IMR-90 (cell line): ENCODE data around the gene FNDC5. TPM values are rescaled to one million over a fixed set of nuclear protein-coding genes. Genes with fewer than 3 reads are reported as not detected.

Experiments
- ATAC-seq: fragments of 200-7000 bp; cut with Tn5 transposase; 2 replicates; pipeline ENCODE4 v1.9.1; 2020; ENCODE audit warnings: low read depth, mild to moderate bottlenecking, moderate library complexity
- BruUV-seq: library from RNA; stranded (reverse); fragments of 400-500 nt; replicated peaks from 2 replicates; lab custom pipeline; 2021; lab: Mats Ljungman, UMichigan
- CTCF ChIA-PET: fragments of 300-600 bp; formaldehyde crosslinking; extraction: SDS; loops from one replicate; lab custom pipeline; 2021; ENCODE audit warnings: antibody characterized with exemption; lab: Yijun Ruan, JAX
- POLR2A ChIA-PET: fragments of 300-600 bp; sonication (Branson Sonifier 250); formaldehyde crosslinking; loops from one replicate; lab custom pipeline; 2022; ENCODE audit warnings: antibody characterized with exemption; ENCODE audit not compliant: unreplicated experiment; lab: Charles Lee
- DNase-seq: peaks from one replicate; pipeline ENCODE4 v3.0.0; 2013
- H2AFZ ChIP-seq: replicated peaks from 2 replicates; pipeline ENCODE3; 2013; ENCODE audit warnings: low read length, mild to moderate bottlenecking; ENCODE audit not compliant: poor library complexity
- H2AK5ac ChIP-seq: 2 replicates; pipeline ENCODE4 v1.6.1; 2013; ENCODE audit warnings: low read depth, low read length, inconsistent platforms
- H2AK9ac ChIP-seq: replicated peaks from 2 replicates; pipeline ENCODE3; 2013; ENCODE audit warnings: mild to moderate bottlenecking, low read depth, low read length, moderate library complexity; ENCODE audit not compliant: poor library complexity
- H2BK120ac ChIP-seq: 2 replicates; pipeline ENCODE4 v1.6.1; 2013; ENCODE audit warnings: low read depth, low read length, inconsistent platforms
- H2BK15ac ChIP-seq: 3 replicates; pipeline ENCODE4 v1.6.1; 2013; ENCODE audit warnings: low read depth, low read length, inconsistent platforms
- H2BK20ac ChIP-seq: 2 replicates; pipeline ENCODE4 v1.6.1; 2013; ENCODE audit warnings: low read depth, mild to moderate bottlenecking, inconsistent platforms, low read length, moderate library complexity
- H2BK5ac ChIP-seq: 2 replicates; pipeline ENCODE4 v1.6.1; 2013; ENCODE audit warnings: mild to moderate bottlenecking, low read depth, low read length, inconsistent platforms; ENCODE audit not compliant: poor library complexity, severe bottlenecking
- H3K14ac ChIP-seq: replicated peaks from 2 replicates; pipeline ENCODE4 v1.6.1; 2013; ENCODE audit warnings: low read depth, low read length, inconsistent platforms
- H3K18ac ChIP-seq: 2 replicates; pipeline ENCODE4 v1.6.1; 2013; ENCODE audit warnings: low read depth, low read length, control low read depth
- H3K23ac ChIP-seq: 2 replicates; pipeline ENCODE4 v1.6.1; 2013; ENCODE audit warnings: low read depth, low read length, inconsistent platforms
- H3K27ac ChIP-seq: 2 replicates; pipeline ENCODE4 v1.5.1; 2013; ENCODE audit warnings: mild to moderate bottlenecking, control low read depth, low read length; ENCODE audit not compliant: insufficient read depth
- H3K27me3 ChIP-seq: 2 replicates; pipeline ENCODE4 v1.6.1; 2013; ENCODE audit warnings: low read length; ENCODE audit not compliant: control insufficient read depth, insufficient read depth
- H3K36me3 ChIP-seq: 2 replicates; pipeline ENCODE4 v1.6.1; 2013; ENCODE audit warnings: low read length, mixed read lengths; ENCODE audit not compliant: control insufficient read depth, insufficient read depth
- H3K4ac ChIP-seq: 2 replicates; pipeline ENCODE4 v1.6.1; 2013; ENCODE audit warnings: low read depth, low read length, inconsistent platforms
- H3K4me1 ChIP-seq: 2 replicates; pipeline ENCODE4 v1.6.1; 2013; ENCODE audit warnings: low read length, mixed read lengths; ENCODE audit not compliant: control insufficient read depth, insufficient read depth
- H3K4me2 ChIP-seq: 2 replicates; pipeline ENCODE4 v1.6.1; 2013; ENCODE audit warnings: low read depth, mild to moderate bottlenecking, control low read depth, low read length, moderate library complexity
- H3K4me3 ChIP-seq: 2 replicates; pipeline ENCODE4 v1.5.1; 2013; ENCODE audit warnings: low read depth, mild to moderate bottlenecking, control low read depth, low read length, moderate library complexity; ENCODE audit not compliant: insufficient read depth
- H3K56ac ChIP-seq: 2 replicates; pipeline ENCODE4 v1.6.1; 2013; ENCODE audit warnings: low read length, inconsistent platforms; ENCODE audit not compliant: insufficient read depth; ENCODE audit errors: extremely low read depth
- H3K79me1 ChIP-seq, 2 experiments: 2 replicates each; pipeline ENCODE4 v1.6.1; 2013; ENCODE audit warnings: low read length in 2 of 2, inconsistent platforms in 1 of 2, low read depth in 1 of 2
- H3K9ac ChIP-seq: 2 replicates; pipeline ENCODE4 v1.6.1; 2013; ENCODE audit warnings: low read depth, low read length, control low read depth
- H3K9me1 ChIP-seq: 2 replicates; pipeline ENCODE4 v1.6.1; 2013; ENCODE audit warnings: low read length, inconsistent platforms; ENCODE audit not compliant: insufficient read depth
- H3K9me3 ChIP-seq: 2 replicates; pipeline ENCODE4 v1.6.1; 2013; ENCODE audit warnings: low read length; ENCODE audit not compliant: control insufficient read depth, insufficient read depth
- H4K20me1 ChIP-seq: 2 replicates; pipeline ENCODE4 v1.6.1; 2013; ENCODE audit warnings: low read length, inconsistent platforms; ENCODE audit not compliant: insufficient read depth
- H4K5ac ChIP-seq: 2 replicates; pipeline ENCODE4 v1.6.1; 2013; ENCODE audit warnings: mild to moderate bottlenecking, low read depth, low read length, control low read depth
- H4K8ac ChIP-seq, 2 experiments: 2 replicates each; pipeline ENCODE4 v1.6.1; 2013; ENCODE audit warnings: low read depth in 2 of 2, low read length in 2 of 2, control low read depth in 1 of 2, inconsistent platforms in 1 of 2
- H4K91ac ChIP-seq: 2 replicates; pipeline ENCODE4 v1.6.1; 2013; ENCODE audit warnings: low read depth, low read length, inconsistent platforms; ENCODE audit not compliant: insufficient read depth
- BHLHE40 ChIP-seq: fragments of 150-350 bp; IDR thresholded peaks from 2 replicates; pipeline ENCODE4 v1.6.1; 2016; ENCODE audit warnings: mild to moderate bottlenecking, low read depth, low read length
- CEBPB ChIP-seq: IDR thresholded peaks from 2 replicates; pipeline ENCODE4 v1.6.1; 2012; ENCODE audit warnings: low read depth, low read length, improper control_type of control experiment
- CHD1 ChIP-seq: IDR thresholded peaks from 2 replicates; pipeline ENCODE4 v1.6.1; 2012; ENCODE audit warnings: low read depth, low read length, improper control_type of control experiment
- ELK1 ChIP-seq: fragments of 150-350 bp; IDR thresholded peaks from 2 replicates; pipeline ENCODE4 v1.6.1; 2016; ENCODE audit warnings: low read depth, mild to moderate bottlenecking, low read length, moderate library complexity, borderline replicate concordance
- MAFK ChIP-seq: IDR thresholded peaks from 2 replicates; pipeline ENCODE4 v1.6.1; 2012; ENCODE audit warnings: low read depth, low read length, improper control_type of control experiment
- POLR2A ChIP-seq: IDR thresholded peaks from 2 replicates; pipeline ENCODE4 v1.6.1; 2012; ENCODE audit warnings: mild to moderate bottlenecking, low read depth, low read length
- SMC3 ChIP-seq: fragments of 150-350 bp; IDR thresholded peaks from 2 replicates; pipeline ENCODE4 v1.6.1; 2016; ENCODE audit warnings: low read depth, mild to moderate bottlenecking, antibody characterized with exemption, low read length, moderate library complexity
- USF2 ChIP-seq: fragments of 150-350 bp; IDR thresholded peaks from 2 replicates; pipeline ENCODE4 v1.6.1; 2017; ENCODE audit warnings: mild to moderate bottlenecking, antibody characterized with exemption, low read length, low read depth
- WGBS, 2 experiments: methylation state at CpG; one replicate each; pipeline versions ENCODE4 v1.1.5 to v1.1.7; 2013; ENCODE audit warnings: missing lambda C conversion rate in 2 of 2; ENCODE audit not compliant: insufficient read length in 1 of 2; ENCODE audit errors: extremely low coverage in 2 of 2; 5-methylcytosine and 5-hydroxymethylcytosine counted together
- dilution Hi-C: fragments of 300-500 bp; cut with HindIII; formaldehyde crosslinking; loops from one replicate; pipeline ENCODE4 v1.14.3; 2018; ENCODE audit warnings: low sequenced_read_pairs; ENCODE audit not compliant: unreplicated experiment
- in situ Hi-C: fragments of 300-500 bp; cut with MboI; formaldehyde crosslinking; loops from 3 replicates; pipeline ENCODE4 v1.14.3; 2019; ENCODE audit warnings: low sequenced_read_pairs, inconsistent platforms, mixed read lengths
- intact Hi-C: fragments of 100-400 bp; cut with micrococcal nuclease; formaldehyde crosslinking; loops from 2 replicates; pipeline ENCODE4 v1.10.0; 2022
- polyA plus RNA-seq, 3 experiments: library from polyadenylated mRNA; depleted of rRNA; stranded (reverse); fragments of >200 nt; gene quantifications; 2 replicates each; pipeline ENCODE4 v1.2.3, GENCODE V29; 2012; ENCODE audit warnings: low replicate concordance in 1 of 3
- total RNA-seq: library from RNA; depleted of rRNA; stranded (reverse); fragments of >200 nt; gene quantifications from 2 replicates; pipeline ENCODE4 v1.2.3, GENCODE V29; 2012
- TF ChIP-seq, protein P1 (sequence below): conservative IDR thresholded peaks from 2 replicates; pipeline ENCODE4 v1.5.1; 2012; ENCODE audit warnings: mild to moderate bottlenecking, low read depth, low read length, improper control_type of control experiment

The FNDC5 gene
- total and polyA plus RNA-seq, 2 of the 4 experiments (the other 2 are of a cell fraction), result 1.2 to 1.6 TPM

DNA sequence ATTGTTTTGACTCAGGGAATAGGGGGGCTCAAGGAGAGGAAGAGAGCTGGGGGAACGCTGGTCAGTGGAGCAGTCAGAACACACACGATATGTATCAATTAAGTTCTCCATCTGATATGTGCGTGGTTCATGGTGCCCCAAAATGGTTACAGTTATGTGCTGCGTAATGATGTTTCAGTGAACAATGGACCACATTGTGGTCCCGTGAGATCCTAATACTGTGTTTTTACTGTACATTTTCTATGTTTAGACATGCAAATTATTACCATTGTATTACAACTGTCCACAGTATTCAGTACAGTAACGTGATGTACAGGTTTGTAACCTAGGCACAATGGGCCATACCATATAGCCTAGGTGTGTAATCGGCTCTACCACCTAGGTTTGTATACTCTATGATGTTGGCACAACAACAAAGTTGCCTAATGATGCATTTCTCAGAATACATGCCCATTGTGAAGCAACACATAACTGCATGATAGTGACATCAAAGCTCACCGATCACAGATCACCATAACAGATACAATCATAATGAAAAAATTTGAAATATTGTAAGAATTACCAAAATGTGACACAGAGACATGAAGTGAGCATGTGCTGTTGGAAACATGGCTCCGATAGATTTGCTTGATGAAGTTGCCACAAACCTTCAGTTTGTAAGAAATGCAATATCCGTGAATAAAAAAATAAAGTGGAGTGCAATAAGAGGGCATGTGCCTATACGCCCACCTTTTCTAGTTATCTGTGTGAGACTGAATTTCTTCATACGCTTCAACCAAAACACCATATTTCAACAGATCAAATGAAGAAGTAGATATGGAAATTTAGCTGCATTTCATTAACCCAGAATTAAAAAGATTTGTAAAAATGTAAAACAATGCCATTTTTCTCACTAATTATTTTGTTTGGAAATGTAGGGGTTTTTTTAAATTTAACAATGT, 45.3 kb upstream of the FNDC5 start:
- H2BK15ac ChIP-seq, result no peak overlapping the region
- H4K20me1 ChIP-seq, result no peaks in the 10 kb centered on the region
- no peak overlapping the region for H3K4me3 ChIP-seq
- ATAC-seq (no peak), DNase-seq (peak; percentile 22)
- H2BK20ac ChIP-seq, result no peak overlapping the region
- no peak overlapping the region for H4K91ac ChIP-seq
- in situ Hi-C loops, result no loop called here
- ChIA-PET POLR2A (no interaction called here), CTCF (interaction anchor here (0.9 to 1.2 kb wide), 2 partner anchors 30 to 73 kb away, joined by 3 read pairs; partner anchors contain the start of gene HPCA)
- 0 out of 2 replicates have a peak, but pooled peaks cover 2% of the 10 kb centered on the region for H3K9me3 ChIP-seq
- intact Hi-C loops, result no loop called here
- no peak overlapping the region for H3K9ac ChIP-seq
- H3K4ac ChIP-seq, result no peak overlapping the region
- no peaks in the 10 kb centered on the region; the same call in 1 of the 2 replicates for H3K27me3 ChIP-seq
- WGBS, 2 experiments, result 93% methylated on average over 2 of the region's 12 CpGs; no CpG with 5 or more reads in 1 of the 2 experiments
- no peak overlapping the region for H3K23ac ChIP-seq
- no peak overlapping the region for H2AFZ ChIP-seq
- H4K8ac ChIP-seq, result no peak overlapping the region
- no peak overlapping the region for H4K5ac ChIP-seq
- no peaks in the 10 kb centered on the region for H3K79me1 ChIP-seq
- H2BK5ac ChIP-seq, result no peak overlapping the region
- no peak overlapping the region for H2AK9ac ChIP-seq
- H2AK5ac ChIP-seq, result no peak overlapping the region
- TF ChIP-seq SMC3, result no peak
- no peak for TF ChIP-seq USF2
- no peak for TF ChIP-seq CHD1
- TF ChIP-seq POLR2A, result no peak
- TF ChIP-seq BHLHE40, result no peak
- no peak for TF ChIP-seq ELK1
- TF ChIP-seq, protein P1, sequence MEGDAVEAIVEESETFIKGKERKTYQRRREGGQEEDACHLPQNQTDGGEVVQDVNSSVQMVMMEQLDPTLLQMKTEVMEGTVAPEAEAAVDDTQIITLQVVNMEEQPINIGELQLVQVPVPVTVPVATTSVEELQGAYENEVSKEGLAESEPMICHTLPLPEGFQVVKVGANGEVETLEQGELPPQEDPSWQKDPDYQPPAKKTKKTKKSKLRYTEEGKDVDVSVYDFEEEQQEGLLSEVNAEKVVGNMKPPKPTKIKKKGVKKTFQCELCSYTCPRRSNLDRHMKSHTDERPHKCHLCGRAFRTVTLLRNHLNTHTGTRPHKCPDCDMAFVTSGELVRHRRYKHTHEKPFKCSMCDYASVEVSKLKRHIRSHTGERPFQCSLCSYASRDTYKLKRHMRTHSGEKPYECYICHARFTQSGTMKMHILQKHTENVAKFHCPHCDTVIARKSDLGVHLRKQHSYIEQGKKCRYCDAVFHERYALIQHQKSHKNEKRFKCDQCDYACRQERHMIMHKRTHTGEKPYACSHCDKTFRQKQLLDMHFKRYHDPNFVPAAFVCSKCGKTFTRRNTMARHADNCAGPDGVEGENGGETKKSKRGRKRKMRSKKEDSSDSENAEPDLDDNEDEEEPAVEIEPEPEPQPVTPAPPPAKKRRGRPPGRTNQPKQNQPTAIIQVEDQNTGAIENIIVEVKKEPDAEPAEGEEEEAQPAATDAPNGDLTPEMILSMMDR, result no peak
- no peak for TF ChIP-seq MAFK
- TF ChIP-seq CEBPB, result peak; percentile 46; the same call in 1 of the 2 replicates
- dilution Hi-C loops, result no loop called here
- no peak overlapping the region for H2BK120ac ChIP-seq
- no peak overlapping the region for H3K56ac ChIP-seq
- H3K36me3 ChIP-seq, result no peaks in the 10 kb centered on the region
- no peak overlapping the region for H3K14ac ChIP-seq
- H3K9me1 ChIP-seq, result peaks cover 4% of the 10 kb centered on the region
- no peak overlapping the region for H3K4me2 ChIP-seq
- no peak overlapping the region for H3K18ac ChIP-seq
- 0 out of 2 replicates have a peak, but pooled peaks cover 1% of the 10 kb centered on the region for H3K4me1 ChIP-seq
- no peak overlapping the region for H3K27ac ChIP-seq
- BruUV-seq, result no TSS peak
